DOHH2 (cell line): Measurements from ENCODE around the gene PRKCE.
"Not testable (repeated sequence)": the region's sequence is repeated elsewhere in the genome, so short reads cannot be mapped to it uniquely, and the experiment has no call there.

Source experiments
- H3F3A ChIP-seq: fragments of 200-600 bp; sonication (generic), shearing (Covaris generic); 2 replicates; pipeline ENCODE4 v1.6.0; 2016; ENCODE audit warnings: antibody characterized with exemption, mild to moderate bottlenecking; ENCODE audit not compliant: control insufficient read depth, insufficient read depth
- H3K27ac ChIP-seq: fragments of 200-600 bp; sonication (generic); 2 replicates; pipeline ENCODE4 v1.5.1; 2014; ENCODE audit warnings: low read depth, mild to moderate bottlenecking, low read length, moderate library complexity
- H3K27me3 ChIP-seq: fragments of 200-600 bp; sonication (generic); 2 replicates; pipeline ENCODE4 v1.6.1; 2014; ENCODE audit warnings: mild to moderate bottlenecking, low read length, mixed read lengths; ENCODE audit not compliant: control insufficient read depth
- H3K36me3 ChIP-seq: fragments of 200-600 bp; sonication (generic); 2 replicates; pipeline ENCODE4 v1.6.1; 2014; ENCODE audit warnings: mild to moderate bottlenecking, low read length, moderate library complexity, mixed read lengths; ENCODE audit not compliant: control insufficient read depth
- H3K4me1 ChIP-seq: fragments of 200-600 bp; sonication (generic); 2 replicates; pipeline ENCODE4 v1.6.1; 2014; ENCODE audit warnings: mild to moderate bottlenecking, low read length, mixed read lengths; ENCODE audit not compliant: control insufficient read depth
- H3K4me2 ChIP-seq: fragments of 200-600 bp; sonication (generic); 2 replicates; pipeline ENCODE4 v1.6.0; 2014; ENCODE audit warnings: mild to moderate bottlenecking, low read length, moderate library complexity
- H3K4me3 ChIP-seq: fragments of 200-600 bp; sonication (generic); 2 replicates; pipeline ENCODE4 v1.5.1; 2014; ENCODE audit warnings: mild to moderate bottlenecking, low read length, mixed read lengths
- H3K79me2 ChIP-seq: fragments of 200-600 bp; sonication (generic); 2 replicates; pipeline ENCODE4 v1.6.1; 2014; ENCODE audit warnings: mild to moderate bottlenecking, low read length, mixed read lengths; ENCODE audit not compliant: control insufficient read depth
- H3K9me2 ChIP-seq: fragments of 200-600 bp; sonication (generic); replicated peaks from 2 replicates; pipeline ENCODE4 v1.6.1; 2014; ENCODE audit warnings: mild to moderate bottlenecking, low read length, mixed read lengths; ENCODE audit not compliant: control insufficient read depth
- H3K9me3 ChIP-seq: fragments of 200-600 bp; sonication (generic); 2 replicates; pipeline ENCODE4 v1.6.1; 2014; ENCODE audit warnings: antibody characterized with exemption, low read length, mixed read lengths; ENCODE audit not compliant: control insufficient read depth, insufficient read depth
- H4K20me1 ChIP-seq: fragments of 200-600 bp; sonication (generic); 2 replicates; pipeline ENCODE4 v1.6.0; 2014; ENCODE audit warnings: low read depth, mild to moderate bottlenecking, antibody characterized with exemption, low read length, moderate library complexity; ENCODE audit not compliant: control insufficient read depth, insufficient read depth
- CTCF ChIP-seq: fragments of 200-600 bp; sonication (generic); IDR thresholded peaks from one replicate; pipeline ENCODE4 v1.5.1; 2014; ENCODE audit warnings: antibody characterized with exemption, mild to moderate bottlenecking, low read depth, low read length; ENCODE audit not compliant: poor library complexity, severe bottlenecking
- EZH2phosphoT487 ChIP-seq: fragments of 200-600 bp; sonication (generic); IDR thresholded peaks from 2 replicates; pipeline ENCODE4 v1.6.1; 2017; ENCODE audit warnings: borderline replicate concordance, mild to moderate bottlenecking, antibody characterized with exemption, low read length, moderate library complexity, mixed read lengths

The PRKCE gene

GRCh38 chr2:45714679-45715078 lies 63.2 kb downstream of the PRKCE start:
- no peaks in the 10 kb centered on the region for H3K9me3 ChIP-seq
- no peaks in the 10 kb centered on the region for H4K20me1 ChIP-seq
- no peaks in the 10 kb centered on the region for H3F3A ChIP-seq
- H3K4me2 ChIP-seq: no peak overlapping the region
- no peaks in the 10 kb centered on the region for H3K27me3 ChIP-seq
- H3K4me3 ChIP-seq: no peak overlapping the region
- H3K36me3 ChIP-seq: no peaks in the 10 kb centered on the region
- no peaks in the 10 kb centered on the region for H3K79me2 ChIP-seq
- TF ChIP-seq EZH2phosphoT487: no peak
- no peak for TF ChIP-seq CTCF
- H3K27ac ChIP-seq: no peak overlapping the region
- no peaks in the 10 kb centered on the region for H3K9me2 ChIP-seq
- no peaks in the 10 kb centered on the region for H3K4me1 ChIP-seq

GRCh38 chr2:45715601-45716379 lies 64.3 kb downstream of the PRKCE start:
- Histone ChIP-seq H3K9me2 (no peaks in the 10 kb centered on the region), H3K4me1 (no peaks in the 10 kb centered on the region), H4K20me1 (no peaks in the 10 kb centered on the region), H3K27me3 (no peaks in the 10 kb centered on the region), H3K36me3 (no peaks in the 10 kb centered on the region), H3K9me3 (no peaks in the 10 kb centered on the region), H3K79me2 (no peaks in the 10 kb centered on the region), H3K27ac (no peak overlapping the region), H3K4me3 (no peak overlapping the region), H3F3A (no peaks in the 10 kb centered on the region), H3K4me2 (no peak overlapping the region)
- TF ChIP-seq EZH2phosphoT487 (no peak), CTCF (no peak)

GRCh38 chr2:45716432-45716831 lies 65.0 kb downstream of the PRKCE start:
- H3K4me2 ChIP-seq, H3F3A ChIP-seq, H4K20me1 ChIP-seq, H3K79me2 ChIP-seq, H3K36me3 ChIP-seq, H3K27ac ChIP-seq, H3K9me3 ChIP-seq, H3K27me3 ChIP-seq, H3K9me2 ChIP-seq, H3K4me1 ChIP-seq, H3K4me3 ChIP-seq: not testable (repeated sequence)

GRCh38 chr2:45716915-45717314 lies 65.4 kb downstream of the PRKCE start:
- Histone ChIP-seq H3K9me3 (no peaks in the 10 kb centered on the region), H3K27ac (no peak overlapping the region), H3K27me3 (no peaks in the 10 kb centered on the region), H3K79me2 (no peaks in the 10 kb centered on the region), H3K4me1 (peaks cover 6% of the 10 kb centered on the region), H3K4me3 (no peak overlapping the region), H3K36me3 (no peaks in the 10 kb centered on the region), H3K4me2 (no peak overlapping the region), H4K20me1 (no peaks in the 10 kb centered on the region), H3K9me2 (no peaks in the 10 kb centered on the region), H3F3A (no peaks in the 10 kb centered on the region)
- TF ChIP-seq CTCF (no peak), EZH2phosphoT487 (no peak)
